GM10248 (cell line): ENCODE results near the gene SACS.

Experiments used
- CTCF ChIA-PET: fragments of 300-600 bp; sonication (Branson Sonifier 250); formaldehyde crosslinking; extraction: SDS; loops from one replicate; lab custom pipeline; 2021; ENCODE audit warnings: antibody characterized with exemption; lab: Yijun Ruan, JAX
- POLR2A ChIA-PET: fragments of 350-650 bp; sonication (Branson Sonifier 250); formaldehyde crosslinking; extraction: SDS; loops from one replicate; lab custom pipeline; 2020; ENCODE audit warnings: antibody characterized with exemption; lab: Yijun Ruan, JAX
- DNase-seq: peaks from one replicate; pipeline ENCODE4 v3.0.0; 2012; ENCODE audit errors: extremely low spot score
- TF ChIP-seq, protein P1 (sequence below): IDR thresholded peaks from 2 replicates; pipeline ENCODE4 v1.5.1; 2012; ENCODE audit warnings: mild to moderate bottlenecking, low read depth; ENCODE audit errors: extremely low read depth, missing control alignments, control extremely low read depth

SACS gene

GRCh38 chr13:23348262-23349127 is 85.0 kb downstream of the SACS start:
- TF ChIP-seq, protein P1, sequence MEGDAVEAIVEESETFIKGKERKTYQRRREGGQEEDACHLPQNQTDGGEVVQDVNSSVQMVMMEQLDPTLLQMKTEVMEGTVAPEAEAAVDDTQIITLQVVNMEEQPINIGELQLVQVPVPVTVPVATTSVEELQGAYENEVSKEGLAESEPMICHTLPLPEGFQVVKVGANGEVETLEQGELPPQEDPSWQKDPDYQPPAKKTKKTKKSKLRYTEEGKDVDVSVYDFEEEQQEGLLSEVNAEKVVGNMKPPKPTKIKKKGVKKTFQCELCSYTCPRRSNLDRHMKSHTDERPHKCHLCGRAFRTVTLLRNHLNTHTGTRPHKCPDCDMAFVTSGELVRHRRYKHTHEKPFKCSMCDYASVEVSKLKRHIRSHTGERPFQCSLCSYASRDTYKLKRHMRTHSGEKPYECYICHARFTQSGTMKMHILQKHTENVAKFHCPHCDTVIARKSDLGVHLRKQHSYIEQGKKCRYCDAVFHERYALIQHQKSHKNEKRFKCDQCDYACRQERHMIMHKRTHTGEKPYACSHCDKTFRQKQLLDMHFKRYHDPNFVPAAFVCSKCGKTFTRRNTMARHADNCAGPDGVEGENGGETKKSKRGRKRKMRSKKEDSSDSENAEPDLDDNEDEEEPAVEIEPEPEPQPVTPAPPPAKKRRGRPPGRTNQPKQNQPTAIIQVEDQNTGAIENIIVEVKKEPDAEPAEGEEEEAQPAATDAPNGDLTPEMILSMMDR = no peak
- POLR2A ChIA-PET = no interaction called here
- DNase-seq = no peak
- CTCF ChIA-PET = interaction anchor here (0.8 kb wide), 1 partner anchor 10 kb away, joined by 3 read pairs; no protein-coding TSS in a partner anchor

DNA sequence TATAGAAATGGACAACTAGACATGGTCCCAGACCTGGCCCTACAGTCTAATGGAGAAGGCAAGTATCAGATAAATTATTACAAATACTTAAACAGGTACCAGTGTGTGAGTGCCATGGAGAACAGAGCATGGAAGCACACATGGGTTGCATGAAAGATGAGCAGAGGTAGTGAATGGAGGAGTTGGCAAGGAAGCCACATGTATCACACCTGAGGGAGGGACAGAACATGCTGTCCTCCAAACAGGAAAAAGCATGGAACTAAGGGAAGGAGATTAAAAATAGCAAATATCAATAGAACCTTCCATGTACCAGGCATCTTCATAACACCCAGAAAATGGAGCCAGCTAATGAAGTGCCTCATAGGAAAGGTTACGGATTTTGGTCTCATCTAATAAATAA is 85.9 kb downstream of the SACS start:
- no peak for DNase-seq
- TF ChIP-seq, protein P1 = no peak
- ChIA-PET CTCF (interaction anchor here (1.0 kb wide), 1 partner anchor 12 kb away, joined by 4 read pairs; no protein-coding TSS in a partner anchor), POLR2A (no interaction called here)

GRCh38 chr13:23344931-23345595 is 88.4 kb downstream of the SACS start:
- DNase-seq = no peak
- ChIA-PET CTCF (interaction anchor here (1.1 to 2.1 kb wide), 3 partner anchors 9 to 24 kb away, joined by 3 to 8 read pairs (median 3); no protein-coding TSS in a partner anchor), POLR2A (no interaction called here)
- TF ChIP-seq, protein P1 = no peak

DNA sequence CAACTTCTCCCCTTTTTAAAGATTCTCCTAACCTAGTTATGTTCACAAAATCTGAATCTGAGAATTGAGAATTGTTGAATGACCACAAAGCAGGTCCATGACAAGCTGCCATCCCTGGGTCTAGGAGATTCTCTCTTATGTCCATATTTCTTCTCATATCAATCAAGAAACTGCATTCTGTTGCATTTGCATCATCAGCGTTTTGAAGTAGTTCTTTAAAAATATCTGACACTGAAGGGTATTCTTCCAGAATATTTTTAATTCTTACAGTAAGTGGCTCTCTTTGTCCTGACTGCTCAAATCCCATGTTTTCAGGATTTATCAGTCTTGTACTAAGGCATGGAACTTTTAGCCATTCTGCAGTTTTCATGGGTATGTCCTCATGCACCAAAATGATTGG is 94.3 kb downstream of the SACS start:
- ChIA-PET CTCF (interaction anchor here (1.3 kb wide), 1 partner anchor 16 kb away, joined by 3 read pairs; no protein-coding TSS in a partner anchor), POLR2A (no interaction called here)
- no peak for DNase-seq
- TF ChIP-seq, protein P1 = no peak

- TF ChIP-seq, protein P1 = no peak
- POLR2A ChIA-PET = no interaction called here
- CTCF ChIA-PET = interaction anchor here (0.9 to 1.1 kb wide), 3 partner anchors 9 to 25 kb away, joined by 3 to 4 read pairs (median 3); no protein-coding TSS in a partner anchor
- DNase-seq = no peak
Observed at GRCh38 chr13:23330356-23330755, 103.1 kb downstream of the SACS start.

GRCh38 chr13:23325191-23325590 is 108.3 kb downstream of the SACS start:
- no peak for DNase-seq
- ChIA-PET CTCF (interaction anchor here (1.8 kb wide), 1 partner anchor 564 kb away, joined by 6 read pairs; the partner anchor contains the start of gene MIPEP), POLR2A (no interaction called here)
- TF ChIP-seq, protein P1 = no peak
